CD4-positive, alpha-beta T cell treated with Interferon gamma for 1 hour (primary cell): ENCODE measurements around the gene TP53TG5.
"Not testable (repeated sequence)": the region's sequence is repeated elsewhere in the genome, so short reads cannot be mapped to it uniquely, and the experiment has no call there.

ENCODE experiments used
- DNase-seq: peaks from one replicate; pipeline ENCODE4 v3.0.0-alpha.2; 2020

TP53TG5 gene

GRCh38 chr20:45363611-45364492, 14.3 kb downstream of the TP53TG5 start:
- no peak for DNase-seq

GRCh38 chr20:45362804-45363610, 15.1 kb downstream of the TP53TG5 start, which contains the start of gene SYS1:
Gene SYS1 (plus strand): TSS chr20:45363156. CDS start chr20:45363532, 376 bp downstream.
- DNase-seq = peak; percentile 98

- DNase-seq = no peak
Observed at GRCh38 chr20:45361793-45362192, 16.3 kb downstream of the TP53TG5 start.

- no peak for DNase-seq
Observed at GRCh38 chr20:45359406-45360148, 18.5 kb downstream of the TP53TG5 start.

- no peak for DNase-seq
Observed at GRCh38 chr20:45359069-45359405, 19.1 kb downstream of the TP53TG5 start.

GRCh38 chr20:45358282-45359068, 19.6 kb downstream of the TP53TG5 start:
- no peak for DNase-seq

GRCh38 chr20:45355209-45356084, 22.7 kb downstream of the TP53TG5 start:
- no peak for DNase-seq

GRCh38 chr20:45354423-45355208, 23.5 kb downstream of the TP53TG5 start:
- DNase-seq = no peak

- DNase-seq = no peak
Observed at GRCh38 chr20:45353746-45354145, 24.4 kb downstream of the TP53TG5 start.

- DNase-seq = no peak
Observed at GRCh38 chr20:45352729-45353128, 25.4 kb downstream of the TP53TG5 start.

- DNase-seq = not testable (repeated sequence)
Observed at GRCh38 chr20:45350795-45351194, 27.3 kb downstream of the TP53TG5 start.

GRCh38 chr20:45350217-45350616, 27.9 kb downstream of the TP53TG5 start:
- no peak for DNase-seq

GRCh38 chr20:45347936-45348778, 30.0 kb downstream of the TP53TG5 start, which contains the start of gene SDC4:
Gene SDC4 (minus strand): TSS chr20:45348424. CDS start chr20:45348384, 40 bp downstream.
- peak; percentile 50 for DNase-seq

- no peak for DNase-seq
Observed at GRCh38 chr20:45347297-45347935, 30.7 kb downstream of the TP53TG5 start.

GRCh38 chr20:45346851-45347250, 31.3 kb downstream of the TP53TG5 start:
- DNase-seq = no peak

- no peak for DNase-seq
Observed at GRCh38 chr20:45346291-45346718, 31.8 kb downstream of the TP53TG5 start.

- DNase-seq = no peak
Observed at GRCh38 chr20:45345104-45345936, 32.8 kb downstream of the TP53TG5 start.
